Heart right ventricle (tissue), 16 donors: ENCODE results near the gene ARHGEF16. TPM values are rescaled to one million over a fixed set of nuclear protein-coding genes. Genes with fewer than 3 reads are reported as not detected.

ENCODE experiments used
- ATAC-seq, 8 donors: fragments of 200-7000 bp; cut with Tn5 transposase; one replicate each; pipeline ENCODE4 v1.9.1; 2020; ENCODE audit warnings: mild to moderate bottlenecking in 8 of 8, moderate library complexity in 8 of 8, moderate number of reproducible peaks in 1 of 8
- DNase-seq, 2 donors: peaks; one replicate each; pipeline ENCODE4 v3.0.0-alpha.2; 2020
- H3K27ac ChIP-seq, 10 donors: fragments of 200-600 bp; sonication (generic) in 2 of 10; one replicate each; pipeline versions ENCODE4 v1.5.0 to v1.8.0; 2020 to 2022; ENCODE audit warnings: mild to moderate bottlenecking in 3 of 10
- H3K27me3 ChIP-seq, 7 donors: fragments of 200-600 bp; one replicate each; pipeline ENCODE4 v1.8.0; 2021 to 2022; ENCODE audit warnings: mild to moderate bottlenecking in 2 of 7
- H3K36me3 ChIP-seq, 9 donors: fragments of 200-600 bp; sonication (generic) in 1 of 9; one replicate each; pipeline versions ENCODE4 v1.5.0 to v1.8.0; 2020 to 2022; ENCODE audit warnings: mild to moderate bottlenecking in 2 of 9
- H3K4me1 ChIP-seq, 9 donors: fragments of 200-600 bp; sonication (generic) in 1 of 9; one replicate each; pipeline versions ENCODE4 v1.5.0 to v1.8.0; 2020 to 2022; ENCODE audit warnings: mild to moderate bottlenecking in 4 of 9
- H3K4me3 ChIP-seq, 10 donors: fragments of 200-600 bp; sonication (generic) in 2 of 10; one replicate each; pipeline versions ENCODE4 v1.5.0 to v1.8.0; 2020 to 2022; ENCODE audit warnings: mild to moderate bottlenecking in 7 of 10, moderate library complexity in 2 of 10
- H3K9me3 ChIP-seq, 11 donors: fragments of 200-600 bp in 10 of 11; sonication (generic) in 2 of 11; one replicate each; pipeline versions ENCODE4 v1.5.0 to v1.8.0; 2013 to 2022; ENCODE audit warnings: mild to moderate bottlenecking in 2 of 11, control low read depth in 1 of 11, moderate library complexity in 1 of 11
- CTCF ChIP-seq, 9 donors: fragments of 200-600 bp; sonication (generic) in 2 of 9; IDR thresholded peaks; one replicate each; pipeline versions ENCODE4 v1.5.0 to v1.8.0; 2021 to 2022; ENCODE audit warnings: antibody characterized with exemption in 9 of 9, mild to moderate bottlenecking in 5 of 9, moderate library complexity in 1 of 9
- WGBS, 2 donors: extraction: QIAGEN DNeasy Blood & Tissue Kit; methylation state at CpG; one replicate each; pipeline ENCODE4 v1.1.7; 2013; ENCODE audit warnings: inconsistent platforms in 1 of 2; 5-methylcytosine and 5-hydroxymethylcytosine counted together
- intact Hi-C, 10 donors: fragments of 100-400 bp; cut with DNase I; formaldehyde crosslinking; loops; one replicate each; pipeline versions ENCODE4 v1.11.1 to v1.14.2; 2022
- polyA plus RNA-seq, 2 donors: library from polyadenylated mRNA; stranded (reverse); fragments of 200-250 nt; gene quantifications; one replicate each; pipeline ENCODE4 v1.2.3, GENCODE V29; 2013
- total RNA-seq, 10 donors: library from RNA; stranded (reverse); fragmentation: NEBNext Ultra II Directional in 3 of 10; extraction: Animal tissue kit (Norgen Biotek cat#: 25700) in 3 of 10; gene quantifications; one replicate each; pipeline versions ENCODE4 v1.2.1 to v1.2.4, GENCODE V29; 2021 to 2023
- donor health status: Arrhythmogenic right ventricular cardiomyopathy.
- donor health status: ischemic (EF 13 %, LVEDD 7.1; RV severe dilation, severe dysfunction).
- donor health status: healthy with polysubstance abuse.
- donor health status: DM: no; HTN: yes; CAD: no.
- donor health status: DM: no; HTN: no; CAD: no.
- donor health status: ischemic (EF 25% LVEDD 6.9; RV normal size, moderate dysfunction).
- donor health status: ischemic (EF 25% LVEDD 5.7; RV mildly dilated, moderate dysfunction).
- donor health status: healthy.
- donor health status: DM: yes; HTN: yes; CAD: no.
- donor health status: Ischemic cardiomyopathy.
- donor health status: ischemic (EF 35%, LVEDD 5.7; RV mildly dilated, moderate dysfunction).
- donor health status: nonischemic (EF 11% LVEDD 7.7; RV severe dilation, severe dysfunction).
- donor health status: DM: yes; HTN: yes; CAD: no.
- donor health status: PGD.
- donor health status: ischemic (EF 29% LVEDD 5.4; RV normal size, mild dysfunction).
- donor health status: nonischemic (EF 23%, LVEDD 6.1; RV moderate dilation, normal function).

The ARHGEF16 gene
- total and polyA plus RNA-seq, 12 donors: 0.17 to 1.1 (median 0.40) TPM

DNA sequence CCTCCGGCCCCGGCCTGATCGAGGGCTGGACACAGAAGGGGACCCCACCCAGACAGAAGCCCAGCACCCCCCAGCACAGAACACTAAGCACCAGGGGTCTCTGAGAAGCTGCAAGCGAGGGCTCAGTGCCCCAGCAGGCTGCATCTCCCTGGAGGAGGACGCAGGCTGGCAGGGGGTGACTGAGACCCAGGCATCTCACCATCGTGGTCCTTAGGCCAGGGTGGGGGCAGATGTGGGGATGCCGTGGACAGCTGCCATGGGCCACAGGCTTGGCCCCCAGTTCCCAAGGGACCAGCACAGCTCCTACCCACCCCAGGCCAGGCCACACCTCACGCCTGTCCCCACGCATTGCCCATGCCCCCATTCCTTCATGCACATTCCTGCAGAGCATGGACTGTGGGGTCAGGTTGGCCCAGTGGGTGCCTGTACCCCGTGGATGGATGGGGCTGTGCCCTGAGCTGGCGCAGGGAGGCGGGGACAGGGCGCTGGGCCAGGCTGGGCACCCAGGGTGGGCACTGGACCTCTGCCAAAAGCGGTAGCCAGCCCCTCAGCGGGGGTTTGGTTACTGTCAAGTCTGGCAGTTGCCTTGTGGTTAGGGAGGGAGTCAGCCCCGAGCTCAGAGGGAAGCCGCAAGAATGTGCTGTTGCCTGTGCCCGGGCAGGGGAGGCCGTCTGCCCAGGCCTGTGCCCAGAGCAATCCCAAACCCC lies 61.5 kb downstream of the ARHGEF16 start:
- no peak for TF ChIP-seq CTCF (IDR thresholded peaks at IDR 0.05)
- intact Hi-C loops: no loop called here
- DNase-seq: no peak
- Histone ChIP-seq H3K4me3 (no peak overlapping the region), H3K36me3 (no peaks in the 10 kb centered on the region), H3K27ac (no peak overlapping the region), H3K4me1 (no peaks in the 10 kb centered on the region), H3K9me3 (no peaks in the 10 kb centered on the region), H3K27me3 (no peaks in the 10 kb centered on the region)
- ATAC-seq: no peak
- WGBS, 2 donors: 80 to 84% methylated on average over 19 of the region's 19 CpGs

DNA sequence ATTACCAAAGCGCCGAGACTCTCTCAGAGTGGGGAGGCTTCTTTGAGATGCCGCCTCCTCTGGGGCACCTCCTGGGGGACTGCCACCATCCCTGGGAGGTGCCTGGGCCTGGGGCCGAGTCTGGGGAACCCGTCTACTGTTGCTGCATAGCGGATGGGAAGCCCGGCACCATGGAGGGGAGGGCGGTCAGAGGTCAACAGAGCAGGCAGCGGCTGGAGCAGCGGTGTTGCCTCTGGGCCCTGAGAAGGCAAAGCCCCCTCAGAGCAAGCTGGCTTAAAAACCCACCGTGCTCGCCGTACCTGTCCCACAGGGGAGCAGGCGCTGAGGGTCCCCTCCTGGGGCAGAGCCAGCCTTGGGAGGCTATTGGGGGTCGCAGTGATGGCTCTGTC lies 62.0 kb downstream of the ARHGEF16 start:
- H3K27me3 ChIP-seq: no peaks in the 10 kb centered on the region
- 92 to 93% methylated on average over 15 of the region's 15 CpGs for WGBS, 2 donors
- ATAC-seq (no peak), DNase-seq (no peak)
- no peaks in the 10 kb centered on the region for H3K9me3 ChIP-seq
- TF ChIP-seq CTCF (IDR thresholded peaks at IDR 0.05): no peak
- no peak overlapping the region for H3K27ac ChIP-seq
- no peak overlapping the region for H3K4me3 ChIP-seq
- H3K4me1 ChIP-seq: no peaks in the 10 kb centered on the region
- intact Hi-C loops: no loop called here
- H3K36me3 ChIP-seq: no peaks in the 10 kb centered on the region

GRCh38 chr1:3516911-3517675 lies 62.6 kb downstream of the ARHGEF16 start:
- 88 to 93% methylated on average over 27 of the region's 27 CpGs for WGBS, 2 donors
- Histone ChIP-seq H3K27me3 (no peaks in the 10 kb centered on the region), H3K27ac (no peak overlapping the region), H3K4me1 (no peaks in the 10 kb centered on the region), H3K4me3 (no peak overlapping the region), H3K36me3 (no peaks in the 10 kb centered on the region), H3K9me3 (no peaks in the 10 kb centered on the region)
- intact Hi-C loops: no loop called here
- ATAC-seq (no peak), DNase-seq (no peak)
- no peak for TF ChIP-seq CTCF (IDR thresholded peaks at IDR 0.05)

- Histone ChIP-seq H3K4me1 (no peaks in the 10 kb centered on the region), H3K9me3 (no peaks in the 10 kb centered on the region), H3K27me3 (no peaks in the 10 kb centered on the region), H3K36me3 (no peaks in the 10 kb centered on the region), H3K4me3 (no peak overlapping the region), H3K27ac (no peak overlapping the region)
- TF ChIP-seq CTCF (IDR thresholded peaks at IDR 0.05): peak; percentile 14 to 69 (median 53)
- intact Hi-C loops: no loop called here
- ATAC-seq (no peak), DNase-seq (no peak)
- WGBS, 2 donors: 90 to 91% methylated on average over 12 of the region's 12 CpGs
Measured at GRCh38 chr1:3518256-3518655, 63.8 kb downstream of the ARHGEF16 start.
